ENCODE data around the gene SFRP5. TPM values are rescaled to one million over a fixed set of nuclear protein-coding genes. Genes with fewer than 3 reads are reported as not detected.

SFRP5 gene
- total and polyA plus RNA-seq, 2 of the 13 experiments (the other 11 are each of a cell fraction or from before 2014, with no cell fraction given): 0.32 to 1.7 TPM

DNA sequence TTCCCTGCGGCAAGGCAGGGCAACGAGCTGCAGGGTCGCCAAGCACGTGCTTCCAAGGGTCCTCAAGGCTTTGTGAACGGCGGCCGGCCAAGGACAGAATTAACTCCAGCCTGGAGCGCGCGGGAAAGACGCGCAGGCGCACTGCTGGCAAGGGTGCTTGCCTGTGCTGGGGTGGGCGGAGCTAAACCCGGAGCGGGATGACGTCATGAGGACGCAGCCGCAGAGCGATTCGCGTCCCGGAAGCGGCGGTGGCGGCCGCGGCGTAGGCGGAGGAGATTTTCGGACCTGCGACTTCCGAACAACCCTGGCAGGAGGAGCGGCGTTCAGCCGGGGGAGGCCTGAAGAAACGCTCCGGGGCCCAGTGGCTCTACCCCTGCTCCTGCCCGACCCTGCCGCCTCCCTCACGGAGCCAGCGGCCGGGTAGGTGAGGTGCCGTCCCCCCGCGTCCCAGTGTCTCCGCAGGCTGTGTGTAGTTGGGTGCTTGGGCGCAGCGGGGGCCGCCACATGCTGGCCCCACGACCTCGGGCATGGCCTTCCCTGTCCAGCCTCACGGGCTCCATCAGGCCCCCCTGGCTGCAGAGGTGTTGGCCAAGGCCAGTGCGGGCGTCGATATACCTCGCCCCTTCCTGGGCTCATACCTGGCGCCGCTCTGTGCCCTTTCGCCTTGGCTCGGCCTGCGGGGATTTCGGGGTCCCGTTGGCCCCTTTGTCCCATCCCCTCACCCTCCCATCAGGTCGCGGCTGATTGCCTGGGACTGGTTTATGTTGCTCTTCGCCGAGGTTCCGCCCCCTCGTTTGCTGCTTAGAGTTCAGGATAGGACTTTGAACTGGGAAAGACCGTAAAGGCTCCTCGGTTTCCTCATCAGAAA, 34.7 kb downstream of the SFRP5 start, which contains the start of gene ZFYVE27 (continued):
- TF ChIP-seq ETV5 (CRISPR knock-in tag; IDR thresholded peaks at IDR 0.05; ENCODE audit: borderline replicate concordance) (peak; percentile 63), ERF (CRISPR knock-in tag; IDR thresholded peaks at IDR 0.05) (peak; percentile 95), HMGXB4 (CRISPR knock-in tag; IDR thresholded peaks at IDR 0.05; ENCODE audit: borderline replicate concordance in 1 of 2, low read depth in 1 of 2) (peak; percentile 73 to 75; a peak in 2 of 4 replicates), ZNF644 (CRISPR knock-in tag; IDR thresholded peaks at IDR 0.05; ENCODE audit: low read depth) (no peak), MED13 (CRISPR knock-in tag; IDR thresholded peaks at IDR 0.05) (peak; percentile 89), BRD4 (CRISPR knock-in tag; IDR thresholded peaks at IDR 0.05) (peak; percentile 53), ZNF558 (CRISPR knock-in tag; IDR thresholded peaks at IDR 0.05; ENCODE audit: borderline replicate concordance) (peak; percentile 99), EZH2 (conservative IDR thresholded peaks at IDR 0.05; ENCODE audit: low read depth, low read length) (no peak), MTA3 (CRISPR knock-in tag; IDR thresholded peaks at IDR 0.05) (no peak), SIN3B (IDR thresholded peaks at IDR 0.05; ENCODE audit: low read length) (no peak), SETDB1 (CRISPR knock-in tag; IDR thresholded peaks at IDR 0.05; ENCODE audit: borderline replicate concordance) (no peak; the same call in 1 of the 2 replicates), SATB2 (CRISPR knock-in tag; IDR thresholded peaks at IDR 0.05) (peak; percentile 95), SMAD9 (CRISPR knock-in tag; IDR thresholded peaks at IDR 0.05) (0 out of 2 replicates have a peak, but pooled peaks have one; percentile 61), PAWR (CRISPR knock-in tag; IDR thresholded peaks at IDR 0.05; ENCODE audit: borderline replicate concordance) (peak; percentile 91), RFXAP (CRISPR knock-in tag; IDR thresholded peaks at IDR 0.05; ENCODE audit: borderline replicate concordance) (peak; percentile 70; the same call in 1 of the 2 replicates), ZNF121 (CRISPR knock-in tag; IDR thresholded peaks at IDR 0.05) (peak; percentile 51), TSC22D2 (CRISPR knock-in tag; IDR thresholded peaks at IDR 0.05; ENCODE audit: borderline replicate concordance) (0 out of 2 replicates have a peak, but pooled peaks have one; percentile 55), ZNF879 (CRISPR knock-in tag; IDR thresholded peaks at IDR 0.05) (peak; percentile 97), ETV6 (CRISPR knock-in tag; conservative IDR thresholded peaks at IDR 0.05) (peak; percentile 91; the same call in 1 of the 2 replicates), ZNF143 (CRISPR knock-in tag; IDR thresholded peaks at IDR 0.05) (peak; percentile 58), NFKB2 (CRISPR knock-in tag; IDR thresholded peaks at IDR 0.05; ENCODE audit: borderline replicate concordance) (peak; percentile 100), FIP1L1 (IDR thresholded peaks at IDR 0.05; ENCODE audit: borderline replicate concordance, insufficient read depth, low read depth, low read length) (no peak), ZNF44 (CRISPR knock-in tag; IDR thresholded peaks at IDR 0.05) (peak; percentile 99), ZNF629 (CRISPR knock-in tag; conservative IDR thresholded peaks at IDR 0.05) (no peak; the same call in 1 of the 2 replicates), SRF (IDR thresholded peaks at IDR 0.05; ENCODE audit: low read depth, low read length) (no peak), TP53 (CRISPR knock-in tag; conservative IDR thresholded peaks at IDR 0.05) (no peak)
- TF ChIP-seq, protein P1, sequence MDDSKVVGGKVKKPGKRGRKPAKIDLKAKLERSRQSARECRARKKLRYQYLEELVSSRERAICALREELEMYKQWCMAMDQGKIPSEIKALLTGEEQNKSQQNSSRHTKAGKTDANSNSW (CRISPR knock-in tag; IDR thresholded peaks at IDR 0.05; ENCODE audit: borderline replicate concordance): peak; percentile 19; the same call in 1 of the 2 replicates
- TF ChIP-seq, protein P2, sequence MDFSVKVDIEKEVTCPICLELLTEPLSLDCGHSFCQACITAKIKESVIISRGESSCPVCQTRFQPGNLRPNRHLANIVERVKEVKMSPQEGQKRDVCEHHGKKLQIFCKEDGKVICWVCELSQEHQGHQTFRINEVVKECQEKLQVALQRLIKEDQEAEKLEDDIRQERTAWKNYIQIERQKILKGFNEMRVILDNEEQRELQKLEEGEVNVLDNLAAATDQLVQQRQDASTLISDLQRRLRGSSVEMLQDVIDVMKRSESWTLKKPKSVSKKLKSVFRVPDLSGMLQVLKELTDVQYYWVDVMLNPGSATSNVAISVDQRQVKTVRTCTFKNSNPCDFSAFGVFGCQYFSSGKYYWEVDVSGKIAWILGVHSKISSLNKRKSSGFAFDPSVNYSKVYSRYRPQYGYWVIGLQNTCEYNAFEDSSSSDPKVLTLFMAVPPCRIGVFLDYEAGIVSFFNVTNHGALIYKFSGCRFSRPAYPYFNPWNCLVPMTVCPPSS (IDR thresholded peaks at IDR 0.05): no peak
